GM21390 (cell line): ENCODE results near the gene VCL.
A peak's percentile ranks its signal among the peaks of the same experiment; 100 is the strongest.
"Not testable (repeated sequence)": the region's sequence is repeated elsewhere in the genome, so short reads cannot be mapped to it uniquely, and the experiment has no call there.

Experiments
- ATAC-seq: cut with Tn5 transposase; IDR thresholded peaks from one replicate; pipeline ENCODE4 v1.9.1; 2021; ENCODE audit not compliant: unreplicated experiment

The VCL gene

GRCh38 chr10:73971636-73972354 is 26.1 kb upstream of the VCL start:
- no peak for ATAC-seq

- ATAC-seq: no peak
Measured at GRCh38 chr10:73973427-73973826, 24.5 kb upstream of the VCL start.

GRCh38 chr10:73974309-73974946 is 23.5 kb upstream of the VCL start:
- no peak for ATAC-seq

GRCh38 chr10:73975388-73975787 is 22.5 kb upstream of the VCL start:
- no peak for ATAC-seq

GRCh38 chr10:73979141-73979808 is 18.6 kb upstream of the VCL start:
- ATAC-seq: no peak

- no peak for ATAC-seq
Measured at GRCh38 chr10:73979809-73980433, 18.0 kb upstream of the VCL start.

- ATAC-seq: no peak
Measured at GRCh38 chr10:73981812-73982211, 16.1 kb upstream of the VCL start.

- no peak for ATAC-seq
Measured at GRCh38 chr10:73983096-73984047, 14.5 kb upstream of the VCL start.

GRCh38 chr10:73989594-73990150 is 8.2 kb upstream of the VCL start:
- no peak for ATAC-seq

GRCh38 chr10:73991203-73991883 is 6.6 kb upstream of the VCL start:
- ATAC-seq: no peak

GRCh38 chr10:73991884-73992245 is 6.1 kb upstream of the VCL start:
- ATAC-seq: no peak

- no peak for ATAC-seq
Measured at GRCh38 chr10:73992899-73993788, 4.8 kb upstream of the VCL start.

- no peak for ATAC-seq
Measured at GRCh38 chr10:73995035-73995358, 2.9 kb upstream of the VCL start.

GRCh38 chr10:73997461-73997786 is 492 bp upstream of the VCL start:
- ATAC-seq: peak; percentile 67

- no peak for ATAC-seq
Measured at GRCh38 chr10:73998623-73998928, 660 bp downstream of the VCL start.

GRCh38 chr10:73998929-73999691 is 1.2 kb downstream of the VCL start:
- no peak for ATAC-seq

- ATAC-seq: no peak
Measured at GRCh38 chr10:73999703-74000102, 1.8 kb downstream of the VCL start.

- ATAC-seq: not testable (repeated sequence)
Measured at GRCh38 chr10:74000244-74000643, 2.3 kb downstream of the VCL start.
